HepG2 (cell line): Measurements from ENCODE around the gene PIWIL1. TPM values are rescaled to one million over a fixed set of nuclear protein-coding genes. Genes with fewer than 3 reads are reported as not detected.

ENCODE experiments used
- ATAC-seq: fragments of 200-7000 bp; cut with Tn5 transposase; 3 replicates; pipeline ENCODE4 v1.9.1; 2020; ENCODE audit warnings: mild to moderate bottlenecking, moderate library complexity
- BruUV-seq: library from RNA; stranded (reverse); fragments of 400-500 nt; replicated peaks from 2 replicates; lab custom pipeline; 2021; lab: Mats Ljungman, UMichigan
- CTCF ChIA-PET: fragments of 300-600 bp; formaldehyde crosslinking; extraction: SDS; loops from one replicate; lab custom pipeline; 2021; ENCODE audit warnings: low total read pairs, inconsistent platforms, low intra/inter-chr PET ratio; lab: Yijun Ruan, JAX
- POLR2A ChIA-PET: fragments of 350-600 bp; sonication (Branson Sonifier 250); formaldehyde crosslinking; loops from one replicate; lab custom pipeline; 2020; ENCODE audit warnings: antibody characterized with exemption, inconsistent platforms; lab: Yijun Ruan, JAX
- DNase-seq: peaks from one replicate; pipeline ENCODE4 v3.0.0-alpha.2; 2015; ENCODE audit warnings: low spot score
- FAIRE-seq: peaks from 3 replicates; lab custom pipeline; 2011; peaks lifted over from hg19 to GRCh38; lab: Jason Lieb, UNC
- H2AFZ ChIP-seq: one replicate; pipeline ENCODE4 v1.6.1; 2011; ENCODE audit warnings: low read length, inconsistent platforms
- H3K27ac ChIP-seq: fragments of 300-600 bp; 3 replicates; pipeline ENCODE4 v1.8.0; 2011; ENCODE audit warnings: mixed run types, mild to moderate bottlenecking, mixed read lengths, low read length, inconsistent platforms; ENCODE audit not compliant: insufficient read depth; ENCODE audit errors: extremely low read length
- H3K27me3 ChIP-seq, 2 experiments: fragments of 200-600 bp in 1 of 2; 2 replicates in 1 of 2; 3 replicates in 1 of 2; pipeline versions ENCODE4 v1.6.0 to v1.8.0; 2011; ENCODE audit warnings: low read length in 2 of 2, mild to moderate bottlenecking in 2 of 2, moderate library complexity in 2 of 2, inconsistent platforms in 1 of 2; ENCODE audit not compliant: insufficient read depth in 2 of 2, control insufficient read depth in 1 of 2
- H3K36me3 ChIP-seq, 2 experiments: fragments of 200-600 bp in 1 of 2; replicated peaks in 1 of 2; 2 replicates in 1 of 2; 3 replicates in 1 of 2; pipeline versions ENCODE4 v1.5.1 to v1.8.0; 2011; ENCODE audit warnings: low read length in 2 of 2, inconsistent platforms in 1 of 2; ENCODE audit not compliant: insufficient read depth in 2 of 2, control insufficient read depth in 1 of 2
- H3K4me1 ChIP-seq: 2 replicates; pipeline ENCODE4 v1.5.1; 2012; ENCODE audit warnings: low read length, inconsistent platforms; ENCODE audit not compliant: insufficient read depth
- H3K4me2 ChIP-seq: 2 replicates; pipeline ENCODE4 v1.6.0; 2011; ENCODE audit warnings: low read depth, low read length, inconsistent platforms
- H3K4me3 ChIP-seq, 3 experiments: fragments of 200-600 bp in 1 of 3; sonication (generic), shearing (Covaris generic) in 1 of 3; replicated peaks in 1 of 3; 2 replicates each; pipeline ENCODE4 v1.5.1; 2011 to 2016; ENCODE audit warnings: low read length in 3 of 3, inconsistent platforms in 2 of 3, low read depth in 2 of 3, mild to moderate bottlenecking in 2 of 3, control low read depth in 1 of 3, mixed read lengths in 1 of 3; ENCODE audit not compliant: insufficient read depth in 1 of 3
- H3K79me2 ChIP-seq: one replicate; pipeline ENCODE4 v1.6.1; 2011; ENCODE audit warnings: low read length, inconsistent platforms; ENCODE audit not compliant: insufficient read depth
- H3K9ac ChIP-seq: 2 replicates; pipeline ENCODE4 v1.6.0; 2011; ENCODE audit warnings: mild to moderate bottlenecking, low read depth, low read length, inconsistent platforms; ENCODE audit not compliant: insufficient read depth
- H3K9me3 ChIP-seq: 2 replicates; pipeline ENCODE4 v1.5.1; 2012; ENCODE audit warnings: mild to moderate bottlenecking, low read length
- H4K20me1 ChIP-seq: 2 replicates; pipeline ENCODE4 v1.6.0; 2011; ENCODE audit warnings: inconsistent platforms, mild to moderate bottlenecking, low read length, moderate library complexity; ENCODE audit not compliant: insufficient read depth
- CEBPB ChIP-seq: IDR thresholded peaks from 2 replicates; pipeline ENCODE4 v1.6.1; 2011; ENCODE audit warnings: low read depth, low read length, improper control_type of control experiment, borderline replicate concordance
- CEBPG ChIP-seq: IDR thresholded peaks from 2 replicates; pipeline ENCODE4 v1.6.1; 2016
- HIC2 ChIP-seq: sonication (generic); formaldehyde crosslinking; IDR thresholded peaks from 2 replicates; pipeline ENCODE4 v1.9.0; 2022; ENCODE audit warnings: low read depth, missing genetic modification reagents
- ZNF839 ChIP-seq: sonication (generic); formaldehyde crosslinking; IDR thresholded peaks from 2 replicates; pipeline ENCODE4 v1.4.0; 2020; ENCODE audit warnings: missing genetic modification reagents, mild to moderate bottlenecking, borderline replicate concordance
- WGBS: methylation state at CpG from one replicate; pipeline ENCODE4 v1.1.6; 2017; ENCODE audit warnings: low lambda C conversion rate; 5-methylcytosine and 5-hydroxymethylcytosine counted together
- in situ Hi-C: cut with HindIII; loops from 2 replicates; pipeline ENCODE4 v1.10.0; 2017; ENCODE audit warnings: low pct_unique_long_range_greater_than_20kb; ENCODE audit not compliant: extremely low pct_ligation_motif_present
- intact Hi-C: fragments of 100-400 bp; cut with micrococcal nuclease; formaldehyde crosslinking; loops from one replicate; pipeline ENCODE4 v1.10.0; 2022; ENCODE audit not compliant: unreplicated experiment
- polyA plus RNA-seq, 8 experiments: library from polyadenylated mRNA; depleted of rRNA in 3 of 8; stranded (reverse) in 7 of 8; unstranded in 1 of 8; fragments of >200 nt; fragmentation: Illumina TruSeq in 4 of 8; extraction: Trizol in 4 of 8; gene quantifications; 2 replicates each; pipeline versions ENCODE4 v1.2.1 to v1.2.3, GENCODE V29; 2011 to 2016; ENCODE audit warnings: low read depth in 4 of 8, missing spikeins in 1 of 8, mixed read lengths in 1 of 8; ENCODE audit not compliant: insufficient read depth in 1 of 8
- total RNA-seq, 5 experiments: library from RNA; depleted of rRNA; stranded (reverse); fragments of >200 nt; fragmentation: Illumina TruSeq; extraction: Trizol; gene quantifications; 2 replicates each; pipeline ENCODE4 v1.2.3, GENCODE V29; 2016; ENCODE audit warnings: low read depth in 1 of 5
- TF ChIP-seq, protein P1 (sequence below): sonication (generic); formaldehyde crosslinking; IDR thresholded peaks from 2 replicates; pipeline ENCODE4 v1.5.0; 2020; ENCODE audit warnings: mild to moderate bottlenecking, missing genetic modification reagents, borderline replicate concordance
- TF ChIP-seq, protein P2 (sequence below), 2 experiments: sonication (generic) in 1 of 2; formaldehyde crosslinking in 1 of 2; IDR thresholded peaks; 2 replicates each; pipeline versions ENCODE4 v1.5.1 to v1.6.1; 2011 to 2020; ENCODE audit warnings: borderline replicate concordance in 1 of 2, low read depth in 1 of 2, low read length in 1 of 2, mild to moderate bottlenecking in 1 of 2, missing genetic modification reagents in 1 of 2, moderate library complexity in 1 of 2

Gene PIWIL1
- total and polyA plus RNA-seq, 2 of the 13 experiments (the other 11 are each of a cell fraction or from before 2014, with no cell fraction given), result not detected

- TF ChIP-seq HIC2 (CRISPR knock-in tag) (no peak), ZNF839 (CRISPR knock-in tag) (no peak)
Measured at GRCh38 chr12:130357241-130357640, 19.6 kb downstream of the PIWIL1 start (continued).

DNA sequence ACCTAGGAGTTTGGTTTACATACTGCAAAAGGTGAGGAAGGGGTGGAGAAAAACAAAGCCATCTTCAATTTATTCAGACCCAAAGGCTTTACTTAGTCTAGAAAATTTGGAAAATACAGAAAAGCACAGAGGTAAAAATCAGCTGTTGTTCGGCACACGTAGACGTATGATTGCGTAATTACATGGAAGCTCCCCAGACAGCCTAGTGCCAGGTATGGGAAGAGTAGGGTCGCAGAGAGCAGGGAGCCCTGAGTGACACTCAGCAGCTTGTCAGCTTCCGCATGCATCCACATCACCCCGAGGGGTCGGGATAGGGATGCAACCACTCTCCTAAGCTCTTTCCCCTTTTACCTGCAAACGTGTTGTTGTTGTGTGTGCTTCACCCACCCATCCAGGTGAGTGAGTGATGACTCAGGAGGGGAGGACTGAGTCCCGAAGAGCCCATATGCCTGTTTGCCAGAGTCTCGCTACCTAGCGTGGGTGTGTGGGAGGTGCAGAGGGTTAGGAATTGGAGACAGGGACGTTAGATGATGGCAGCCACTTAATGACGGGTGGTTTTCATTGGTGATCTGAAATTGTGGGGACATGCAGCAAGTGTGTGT, 20.1 kb downstream of the PIWIL1 start:
- DNase-seq, result no peak
- H3K9ac ChIP-seq, result no peak overlapping the region
- H3K36me3 ChIP-seq, result no peaks in the 10 kb centered on the region
- 25% methylated on average over 14 of the region's 14 CpGs for WGBS
- no peak for FAIRE-seq
- CTCF ChIA-PET, result no interaction called here
- TF ChIP-seq CEBPG (CRISPR knock-in tag) (0 out of 2 replicates have a peak, but pooled peaks have one; percentile 32), CEBPB (peak; percentile 78)
- TF ChIP-seq, protein P1, sequence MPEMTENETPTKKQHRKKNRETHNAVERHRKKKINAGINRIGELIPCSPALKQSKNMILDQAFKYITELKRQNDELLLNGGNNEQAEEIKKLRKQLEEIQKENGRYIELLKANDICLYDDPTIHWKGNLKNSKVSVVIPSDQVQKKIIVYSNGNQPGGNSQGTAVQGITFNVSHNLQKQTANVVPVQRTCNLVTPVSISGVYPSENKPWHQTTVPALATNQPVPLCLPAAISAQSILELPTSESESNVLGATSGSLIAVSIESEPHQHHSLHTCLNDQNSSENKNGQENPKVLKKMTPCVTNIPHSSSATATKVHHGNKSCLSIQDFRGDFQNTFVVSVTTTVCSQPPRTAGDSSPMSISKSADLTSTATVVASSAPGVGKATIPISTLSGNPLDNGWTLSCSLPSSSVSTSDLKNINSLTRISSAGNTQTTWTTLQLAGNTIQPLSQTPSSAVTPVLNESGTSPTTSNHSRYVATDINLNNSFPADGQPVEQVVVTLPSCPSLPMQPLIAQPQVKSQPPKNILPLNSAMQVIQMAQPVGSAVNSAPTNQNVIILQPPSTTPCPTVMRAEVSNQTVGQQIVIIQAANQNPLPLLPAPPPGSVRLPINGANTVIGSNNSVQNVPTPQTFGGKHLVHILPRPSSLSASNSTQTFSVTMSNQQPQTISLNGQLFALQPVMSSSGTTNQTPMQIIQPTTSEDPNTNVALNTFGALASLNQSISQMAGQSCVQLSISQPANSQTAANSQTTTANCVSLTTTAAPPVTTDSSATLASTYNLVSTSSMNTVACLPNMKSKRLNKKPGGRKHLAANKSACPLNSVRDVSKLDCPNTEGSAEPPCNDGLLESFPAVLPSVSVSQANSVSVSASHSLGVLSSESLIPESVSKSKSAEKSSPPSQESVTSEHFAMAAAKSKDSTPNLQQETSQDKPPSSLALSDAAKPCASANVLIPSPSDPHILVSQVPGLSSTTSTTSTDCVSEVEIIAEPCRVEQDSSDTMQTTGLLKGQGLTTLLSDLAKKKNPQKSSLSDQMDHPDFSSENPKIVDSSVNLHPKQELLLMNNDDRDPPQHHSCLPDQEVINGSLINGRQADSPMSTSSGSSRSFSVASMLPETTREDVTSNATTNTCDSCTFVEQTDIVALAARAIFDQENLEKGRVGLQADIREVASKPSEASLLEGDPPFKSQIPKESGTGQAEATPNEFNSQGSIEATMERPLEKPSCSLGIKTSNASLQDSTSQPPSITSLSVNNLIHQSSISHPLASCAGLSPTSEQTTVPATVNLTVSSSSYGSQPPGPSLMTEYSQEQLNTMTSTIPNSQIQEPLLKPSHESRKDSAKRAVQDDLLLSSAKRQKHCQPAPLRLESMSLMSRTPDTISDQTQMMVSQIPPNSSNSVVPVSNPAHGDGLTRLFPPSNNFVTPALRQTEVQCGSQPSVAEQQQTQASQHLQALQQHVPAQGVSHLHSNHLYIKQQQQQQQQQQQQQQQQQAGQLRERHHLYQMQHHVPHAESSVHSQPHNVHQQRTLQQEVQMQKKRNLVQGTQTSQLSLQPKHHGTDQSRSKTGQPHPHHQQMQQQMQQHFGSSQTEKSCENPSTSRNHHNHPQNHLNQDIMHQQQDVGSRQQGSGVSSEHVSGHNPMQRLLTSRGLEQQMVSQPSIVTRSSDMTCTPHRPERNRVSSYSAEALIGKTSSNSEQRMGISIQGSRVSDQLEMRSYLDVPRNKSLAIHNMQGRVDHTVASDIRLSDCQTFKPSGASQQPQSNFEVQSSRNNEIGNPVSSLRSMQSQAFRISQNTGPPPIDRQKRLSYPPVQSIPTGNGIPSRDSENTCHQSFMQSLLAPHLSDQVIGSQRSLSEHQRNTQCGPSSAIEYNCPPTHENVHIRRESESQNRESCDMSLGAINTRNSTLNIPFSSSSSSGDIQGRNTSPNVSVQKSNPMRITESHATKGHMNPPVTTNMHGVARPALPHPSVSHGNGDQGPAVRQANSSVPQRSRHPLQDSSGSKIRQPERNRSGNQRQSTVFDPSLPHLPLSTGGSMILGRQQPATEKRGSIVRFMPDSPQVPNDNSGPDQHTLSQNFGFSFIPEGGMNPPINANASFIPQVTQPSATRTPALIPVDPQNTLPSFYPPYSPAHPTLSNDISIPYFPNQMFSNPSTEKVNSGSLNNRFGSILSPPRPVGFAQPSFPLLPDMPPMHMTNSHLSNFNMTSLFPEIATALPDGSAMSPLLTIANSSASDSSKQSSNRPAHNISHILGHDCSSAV (CRISPR knock-in tag), result no peak
- TF ChIP-seq, protein P2, sequence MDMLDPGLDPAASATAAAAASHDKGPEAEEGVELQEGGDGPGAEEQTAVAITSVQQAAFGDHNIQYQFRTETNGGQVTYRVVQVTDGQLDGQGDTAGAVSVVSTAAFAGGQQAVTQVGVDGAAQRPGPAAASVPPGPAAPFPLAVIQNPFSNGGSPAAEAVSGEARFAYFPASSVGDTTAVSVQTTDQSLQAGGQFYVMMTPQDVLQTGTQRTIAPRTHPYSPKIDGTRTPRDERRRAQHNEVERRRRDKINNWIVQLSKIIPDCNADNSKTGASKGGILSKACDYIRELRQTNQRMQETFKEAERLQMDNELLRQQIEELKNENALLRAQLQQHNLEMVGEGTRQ (IDR thresholded peaks at IDR 0.05; ENCODE audit: low read depth, low read length), result no peak
- TF ChIP-seq, protein P2 (CRISPR knock-in tag; IDR thresholded peaks at IDR 0.05; ENCODE audit: borderline replicate concordance), result no peak
- no peaks in the 10 kb centered on the region for H3K9me3 ChIP-seq
- H3K4me3 ChIP-seq, result no peak overlapping the region
- H3K79me2 ChIP-seq, result no peaks in the 10 kb centered on the region
- BruUV-seq, result no TSS peak
- in situ Hi-C loops, result no loop called here
- no peak for ATAC-seq
- POLR2A ChIA-PET, result no interaction called here
- H3K27me3 ChIP-seq, result peaks cover 0 to 63% of the 10 kb centered on the region in 2 experiments; a peak in 4 of 5 replicates
- intact Hi-C loops, result no loop called here
- no peaks in the 10 kb centered on the region for H4K20me1 ChIP-seq
- H3K27ac ChIP-seq, result no peak overlapping the region
- H3K4me1 ChIP-seq, result no peaks in the 10 kb centered on the region
- H2AFZ ChIP-seq, result no peak overlapping the region
- H3K4me2 ChIP-seq, result no peak overlapping the region
